GM18520 (cell line): Measurements from ENCODE around the gene ZSWIM6.
A peak's percentile ranks its signal among the peaks of the same experiment; 100 is the strongest.

Source experiments
- ATAC-seq: cut with Tn5 transposase; IDR thresholded peaks from one replicate; pipeline ENCODE4 v1.9.1; 2021; ENCODE audit not compliant: unreplicated experiment

Gene ZSWIM6

DNA sequence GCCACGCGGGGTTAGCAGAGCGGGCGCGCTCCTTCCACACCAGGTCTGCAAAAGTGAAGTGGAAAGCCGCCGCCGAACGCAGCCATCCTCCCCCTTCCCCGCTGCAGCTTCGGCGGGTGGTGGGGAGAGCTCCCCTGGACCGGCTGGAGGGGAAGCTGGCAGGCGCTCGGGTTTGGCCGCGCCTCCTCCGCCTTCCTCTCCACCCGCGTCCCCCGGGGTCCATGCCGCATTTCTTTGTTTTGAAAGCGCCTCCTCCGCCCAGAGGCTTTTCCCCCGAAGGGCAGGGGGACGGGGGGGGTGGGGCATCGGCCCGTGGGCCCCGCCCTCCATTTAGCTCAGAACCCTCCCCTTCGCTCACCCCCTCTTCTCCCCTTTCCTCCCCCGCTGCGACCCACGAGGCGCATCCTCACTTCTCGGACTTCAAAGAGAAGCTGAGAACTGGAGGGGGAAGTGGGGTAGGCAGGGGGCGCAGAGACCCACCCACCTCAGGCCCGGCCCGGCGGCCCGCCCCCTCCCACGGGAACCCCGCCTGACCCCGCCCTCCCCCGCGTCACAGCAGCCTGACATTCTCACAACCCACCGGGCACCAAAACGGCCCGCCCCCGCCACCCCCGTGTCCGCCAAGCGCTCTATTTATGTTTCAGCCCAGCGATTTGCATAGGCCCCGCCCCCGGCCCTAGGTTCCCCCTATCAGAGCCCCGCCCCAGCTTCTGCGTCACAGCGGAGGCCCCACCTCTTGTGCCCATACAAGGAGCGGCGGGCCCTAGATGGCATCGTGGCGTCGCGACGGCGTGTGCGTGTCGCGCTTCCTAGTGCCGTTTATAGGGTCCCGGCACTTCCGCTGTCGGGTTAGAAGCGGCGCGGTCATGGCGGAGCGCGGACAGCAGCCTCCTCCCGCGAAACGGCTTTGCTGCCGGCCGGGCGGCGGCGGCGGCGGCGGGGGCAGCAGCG, at the start of gene ZSWIM6:
TSS of gene ZSWIM6 (plus strand) at position 852 of the 951 bp plus-strand sequence. CDS start at position 867, 15 bp downstream.
- peak; percentile 44 for ATAC-seq

DNA sequence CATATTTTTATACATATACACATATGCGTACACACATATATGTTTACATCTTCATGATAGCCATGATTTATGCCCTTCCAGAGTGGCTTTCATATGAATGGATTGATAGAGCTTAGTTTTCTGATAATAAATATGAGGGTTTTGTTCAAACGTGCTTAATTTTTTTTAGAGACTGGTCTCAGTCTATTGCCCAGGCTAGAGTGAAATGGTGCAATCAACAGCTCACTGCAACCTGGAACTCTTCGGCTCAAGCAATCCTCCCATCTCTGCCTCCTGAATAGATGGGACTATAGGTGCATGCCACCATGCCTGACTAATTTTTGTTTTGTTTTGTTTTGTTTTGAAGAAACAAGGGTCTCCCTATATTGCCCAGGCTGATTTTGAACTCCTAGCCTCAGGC, 48.6 kb upstream of the ZSWIM6 start:
- ATAC-seq, result no peak

DNA sequence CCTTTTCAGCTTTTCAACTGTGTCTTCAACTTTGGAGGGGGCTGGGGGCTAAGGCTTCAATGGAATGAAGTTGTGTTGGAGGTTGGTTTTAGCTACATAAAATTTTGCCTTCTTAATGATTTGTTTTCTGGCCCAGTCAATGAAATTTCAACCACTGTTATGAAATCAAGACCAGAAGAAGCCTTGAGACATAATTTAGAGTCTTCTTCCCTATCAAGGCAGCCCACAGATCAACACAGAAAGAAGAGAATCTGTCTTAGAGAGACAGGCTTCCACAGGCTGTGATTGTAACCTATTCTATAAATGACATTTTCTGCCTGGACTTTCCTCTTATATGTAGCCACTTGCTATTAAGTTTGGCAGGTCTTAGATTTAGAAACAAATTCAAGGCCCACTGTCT, 46.5 kb upstream of the ZSWIM6 start:
- ATAC-seq, result no peak

DNA sequence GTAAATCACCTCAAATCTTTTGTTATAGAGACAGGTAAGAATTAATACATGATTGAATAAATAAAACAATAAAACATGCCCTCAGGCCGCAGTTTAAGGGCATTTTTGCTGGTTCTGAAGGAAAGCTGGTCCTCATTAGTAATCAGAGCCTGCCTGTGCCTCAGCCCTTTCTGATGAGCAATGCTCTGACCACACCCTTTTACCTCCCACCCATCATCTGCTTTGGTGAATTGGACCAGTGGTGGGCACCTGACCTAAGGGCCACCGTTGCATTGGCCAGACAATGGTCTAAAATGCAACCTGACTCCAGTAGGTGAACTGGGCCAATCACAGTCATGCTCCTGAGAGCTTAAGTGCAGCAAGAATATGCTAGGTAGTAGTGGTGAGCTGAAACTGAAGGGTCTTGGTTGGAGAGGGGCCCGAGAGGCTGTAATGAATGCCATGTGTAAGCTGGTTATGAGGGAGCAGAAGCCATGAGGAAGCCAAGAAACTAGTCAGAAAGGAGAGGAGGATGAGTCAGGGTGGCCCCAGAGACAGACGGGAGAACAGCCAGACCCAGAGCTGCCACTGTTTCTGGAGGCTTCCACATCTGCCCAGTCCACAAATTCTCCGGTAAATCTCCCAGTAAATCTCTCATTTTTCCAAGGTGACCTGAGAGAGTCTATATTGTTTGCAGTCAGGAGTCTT, 45.5 kb upstream of the ZSWIM6 start:
- no peak for ATAC-seq

DNA sequence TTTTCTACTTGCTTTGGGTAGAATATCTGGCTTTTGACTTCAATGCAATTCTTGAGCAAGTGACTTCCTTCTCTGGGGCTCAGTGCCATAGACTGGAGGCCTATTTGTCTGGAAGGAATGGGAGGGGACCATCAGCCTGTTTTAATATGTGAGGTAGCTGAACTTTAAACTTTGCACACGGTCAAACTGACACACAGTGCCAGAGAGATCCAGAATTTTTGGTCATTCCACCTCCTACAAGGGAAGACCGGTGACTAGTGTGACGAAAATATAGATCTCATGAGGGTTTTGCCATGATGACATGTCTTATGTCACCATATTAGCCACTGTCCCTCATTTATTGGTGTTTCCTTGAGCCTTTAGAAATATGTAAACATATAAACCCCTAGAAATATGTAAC, 44.6 kb upstream of the ZSWIM6 start:
- ATAC-seq, result no peak

DNA sequence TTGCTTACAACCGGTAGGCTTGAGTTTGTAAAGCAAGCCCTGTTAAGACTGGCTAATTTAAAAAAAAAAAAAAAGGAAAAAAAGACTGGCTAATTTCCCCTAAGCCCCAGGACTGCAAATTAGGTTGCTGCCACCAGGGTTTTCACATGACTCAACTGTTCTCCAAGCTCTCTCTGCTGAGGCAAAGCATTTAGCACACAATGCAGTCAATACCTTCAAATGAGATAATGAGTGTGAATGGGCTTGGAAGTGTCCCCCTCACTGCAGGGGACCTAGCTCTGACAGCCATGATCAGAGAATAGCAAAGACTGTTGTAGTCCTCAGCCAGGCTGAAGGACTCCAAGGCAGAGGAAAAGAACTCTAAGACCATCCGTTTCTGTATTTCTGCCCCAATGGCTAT, 42.8 kb upstream of the ZSWIM6 start:
- ATAC-seq, result no peak

DNA sequence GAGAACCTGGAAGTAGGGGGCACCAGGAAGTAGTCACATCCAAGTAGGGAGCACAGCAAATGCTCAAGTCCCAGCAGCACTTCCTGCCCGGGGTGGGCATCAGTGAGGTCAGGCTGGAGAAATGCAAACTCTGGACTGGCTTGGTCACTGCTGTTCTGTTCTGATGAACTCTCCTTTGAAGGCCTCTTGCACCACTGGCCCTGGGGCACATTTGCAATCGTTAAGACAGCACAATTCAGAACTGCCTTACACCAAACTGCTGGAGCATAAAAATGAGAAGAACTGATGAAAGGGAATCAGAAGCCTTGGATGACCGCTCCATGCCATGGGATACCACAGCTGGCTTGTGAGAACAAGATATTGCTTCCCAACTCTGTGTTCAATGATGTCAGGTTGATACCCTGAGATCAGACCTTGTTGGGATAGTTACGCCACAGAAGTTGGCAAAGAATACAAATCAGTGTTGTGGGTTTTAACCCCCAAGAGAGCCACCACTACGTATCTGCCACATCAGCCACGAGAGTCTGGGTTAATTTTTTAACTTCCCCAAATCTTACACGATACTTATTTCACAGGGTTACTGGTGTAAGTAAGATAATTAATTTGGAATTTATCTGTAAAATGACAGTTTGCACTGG, 42.3 kb upstream of the ZSWIM6 start:
- ATAC-seq, result no peak

DNA sequence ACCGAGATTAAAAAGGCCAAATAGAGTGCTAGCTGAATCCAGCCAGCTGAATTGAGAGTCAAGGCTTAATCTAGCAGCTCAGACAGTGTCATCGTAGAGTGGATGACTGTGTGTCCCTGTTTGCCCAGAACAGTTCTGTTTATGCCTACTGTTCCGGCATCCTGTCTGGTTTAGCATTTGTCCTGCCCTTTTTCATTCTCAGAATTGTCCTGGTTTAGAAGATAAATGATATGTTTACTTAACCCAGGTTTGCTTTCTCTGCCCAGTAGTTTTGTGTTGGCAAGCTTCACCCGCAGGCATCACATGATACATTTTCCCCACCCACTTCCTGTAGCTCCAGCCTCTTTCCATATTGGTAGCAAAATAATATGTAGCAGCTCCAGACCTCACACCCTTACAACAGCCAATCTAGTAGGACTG, 41.3 kb upstream of the ZSWIM6 start:
- ATAC-seq, result no peak

DNA sequence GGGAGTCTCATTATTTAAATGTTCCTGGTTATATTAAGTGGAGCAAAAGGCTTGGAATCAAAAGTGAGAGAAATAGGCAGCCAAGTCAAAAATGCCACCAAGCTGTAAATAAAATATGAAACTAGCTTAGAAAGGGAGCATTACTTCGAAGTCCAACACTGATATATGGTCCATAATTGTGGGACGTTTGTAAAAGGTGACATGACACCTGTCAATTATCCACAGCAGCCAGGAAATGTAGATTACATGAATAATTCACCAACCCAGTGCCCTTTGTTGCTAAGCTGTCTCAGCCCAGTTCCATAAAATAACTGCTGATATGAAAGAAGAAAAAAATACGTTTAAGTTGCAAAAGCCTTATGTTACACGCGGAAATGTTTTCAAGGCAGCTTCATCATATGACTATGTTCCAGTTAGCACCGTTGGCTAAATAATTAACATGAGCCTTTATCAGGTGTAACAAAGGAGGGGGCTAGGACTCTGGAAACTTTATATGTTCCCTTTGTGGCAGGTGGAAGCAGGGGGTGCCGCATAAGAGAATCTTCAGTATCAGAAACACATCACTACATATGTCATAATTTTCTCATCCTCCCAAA, 39.9 kb upstream of the ZSWIM6 start:
- no peak for ATAC-seq

DNA sequence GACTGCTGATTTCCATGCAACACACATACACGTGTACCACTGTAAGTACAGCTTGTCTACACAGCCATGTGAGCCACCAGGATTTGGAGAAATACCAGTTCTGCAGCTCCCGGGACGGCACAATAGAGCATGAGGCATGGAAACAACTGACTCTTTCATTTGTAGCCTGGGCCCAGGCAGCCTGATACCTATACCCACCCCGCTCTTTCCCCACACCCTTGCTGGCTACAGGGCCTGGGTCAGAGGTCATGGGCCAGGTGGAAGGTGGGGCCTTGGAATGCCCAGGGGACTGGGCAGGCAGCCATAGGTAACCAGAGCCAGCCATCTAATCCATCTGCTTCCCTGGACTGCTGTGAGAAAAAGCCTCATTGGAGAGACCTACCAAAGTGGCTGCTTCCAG, 39.0 kb upstream of the ZSWIM6 start:
- ATAC-seq, result no peak

DNA sequence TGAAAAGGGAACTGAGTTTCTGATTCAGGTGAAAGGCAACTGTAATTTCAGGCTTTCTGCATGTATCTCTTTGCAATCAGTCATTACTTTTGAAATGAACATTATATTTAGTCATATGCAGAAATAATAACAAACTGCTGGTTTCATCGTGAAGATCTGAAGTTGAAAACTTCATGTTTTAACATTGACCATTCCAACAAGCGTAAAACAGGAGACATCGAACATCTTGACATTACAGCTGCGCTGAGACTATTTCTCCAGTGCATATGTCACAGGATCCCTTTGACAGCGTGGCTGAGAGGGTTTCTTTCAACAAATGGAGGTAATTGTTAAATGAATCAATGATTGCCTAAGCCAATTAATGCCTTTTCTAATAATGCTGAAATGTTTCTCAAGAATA, 38.2 kb upstream of the ZSWIM6 start:
- ATAC-seq, result no peak

DNA sequence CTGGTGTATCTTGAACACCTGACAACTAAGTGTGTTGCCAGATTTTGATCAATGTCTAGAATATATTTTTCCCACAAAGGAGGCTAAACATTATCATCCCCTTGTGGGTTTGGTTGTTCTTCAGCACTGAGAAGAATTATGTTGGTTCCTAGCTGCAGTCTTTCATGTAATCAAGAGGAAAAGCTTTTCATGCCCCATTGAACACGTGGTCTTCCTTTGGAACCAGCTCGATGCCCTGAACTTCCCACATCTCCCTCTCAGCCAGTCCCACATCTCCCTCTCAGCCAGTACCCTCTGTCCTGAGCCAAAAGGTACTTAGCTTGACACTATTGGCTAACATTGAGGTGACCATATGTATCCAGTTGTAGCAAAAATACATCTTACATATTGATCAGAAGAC, 36.7 kb upstream of the ZSWIM6 start:
- no peak for ATAC-seq

DNA sequence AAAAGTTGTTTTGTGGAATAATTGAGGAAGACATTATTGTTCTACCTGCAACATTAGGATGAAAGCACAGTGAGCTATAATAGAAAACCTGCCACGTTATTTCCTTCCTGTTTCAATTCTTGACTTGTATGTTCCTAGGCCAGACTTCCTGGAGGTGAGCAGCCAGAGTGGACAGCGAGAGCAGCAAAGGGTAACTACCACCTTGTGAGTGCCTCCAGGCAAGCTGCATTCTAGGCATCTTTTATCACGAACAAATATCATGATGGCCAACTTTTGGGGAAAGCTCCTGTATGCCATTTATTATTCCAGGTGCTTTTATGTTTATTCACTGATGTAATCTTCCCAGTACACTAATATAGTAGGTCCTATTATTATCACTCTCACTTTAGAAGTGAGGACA, 34.0 kb upstream of the ZSWIM6 start:
- ATAC-seq, result no peak

DNA sequence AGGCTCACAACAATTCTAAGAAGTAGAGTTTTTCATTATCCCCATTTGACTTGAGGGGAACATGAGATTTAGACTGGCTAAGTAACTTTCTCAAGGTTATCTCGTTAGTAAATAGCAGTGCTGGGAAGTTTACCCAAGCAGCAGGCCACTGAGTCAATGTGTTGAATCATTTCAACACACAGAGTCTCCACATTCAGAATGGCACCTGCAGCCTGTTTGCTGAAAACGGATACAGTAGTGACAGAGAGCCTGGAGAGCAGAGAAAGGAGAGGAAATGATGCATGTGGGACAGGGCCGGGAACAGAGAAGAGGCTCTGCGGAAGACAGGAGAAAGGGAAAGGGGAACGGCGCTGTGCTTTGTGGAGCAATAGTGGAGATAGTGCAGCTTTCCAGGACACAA, 33.5 kb upstream of the ZSWIM6 start:
- ATAC-seq, result no peak

DNA sequence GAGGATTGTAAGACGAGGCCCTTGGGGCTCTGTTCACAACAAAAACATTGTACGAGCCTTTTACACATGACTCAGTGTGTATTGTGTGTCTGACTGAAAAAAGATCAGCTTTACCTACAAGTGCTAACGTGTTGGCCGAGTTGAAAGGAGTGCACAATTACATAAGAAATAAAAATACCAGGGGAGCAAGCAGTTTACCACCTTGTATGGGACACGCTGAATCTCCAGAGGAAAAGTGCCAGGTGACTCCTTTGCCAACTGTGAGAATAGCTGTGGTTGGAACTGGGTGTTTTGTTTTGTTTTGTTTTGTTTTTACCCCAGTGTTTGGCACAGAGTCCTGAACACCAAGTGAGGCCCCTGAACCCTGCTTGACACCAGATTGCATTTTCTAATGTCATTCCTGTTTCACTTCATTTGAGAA, 32.8 kb upstream of the ZSWIM6 start:
- no peak for ATAC-seq

DNA sequence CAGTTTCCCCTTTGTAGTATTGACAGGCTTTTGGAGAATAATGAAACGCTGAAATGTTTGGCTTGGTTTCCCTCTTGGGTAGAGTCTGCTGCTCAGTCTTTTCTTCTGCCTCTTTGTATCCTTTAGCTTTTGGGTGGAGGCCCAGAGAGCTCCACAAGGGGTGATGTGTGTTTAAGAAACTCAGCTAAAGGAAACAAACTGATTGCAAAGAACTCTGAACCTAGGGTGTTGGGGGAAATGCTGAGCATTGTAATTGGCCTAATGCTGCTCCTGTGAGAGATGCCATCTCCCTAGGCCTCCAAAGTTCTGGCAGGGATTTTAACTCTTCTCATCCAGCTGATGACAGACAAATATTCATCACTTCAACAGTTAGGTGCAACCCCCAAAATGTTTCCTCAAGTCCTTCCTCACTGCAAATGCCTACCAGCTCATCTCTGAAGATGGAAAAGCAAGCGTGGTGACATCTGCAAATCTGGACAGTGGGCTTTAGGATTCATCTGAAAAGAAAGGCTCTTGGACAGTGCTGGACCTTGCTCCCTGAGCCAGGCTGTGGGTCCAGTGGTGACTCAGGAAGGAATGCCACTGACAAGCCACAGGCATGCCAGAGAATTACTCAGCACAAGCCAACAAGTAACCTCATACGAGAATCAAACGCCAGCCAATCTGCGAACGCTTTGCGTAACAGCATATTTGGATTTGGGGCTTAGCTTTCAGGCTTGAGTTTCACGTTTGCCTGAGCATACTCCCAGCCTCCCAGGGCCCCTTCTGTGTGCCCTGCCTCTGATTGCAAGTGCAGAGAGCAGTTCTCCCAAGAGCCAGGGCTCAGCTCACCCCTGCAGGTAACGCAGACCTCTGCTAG, 30.5 kb upstream of the ZSWIM6 start:
- no peak for ATAC-seq

DNA sequence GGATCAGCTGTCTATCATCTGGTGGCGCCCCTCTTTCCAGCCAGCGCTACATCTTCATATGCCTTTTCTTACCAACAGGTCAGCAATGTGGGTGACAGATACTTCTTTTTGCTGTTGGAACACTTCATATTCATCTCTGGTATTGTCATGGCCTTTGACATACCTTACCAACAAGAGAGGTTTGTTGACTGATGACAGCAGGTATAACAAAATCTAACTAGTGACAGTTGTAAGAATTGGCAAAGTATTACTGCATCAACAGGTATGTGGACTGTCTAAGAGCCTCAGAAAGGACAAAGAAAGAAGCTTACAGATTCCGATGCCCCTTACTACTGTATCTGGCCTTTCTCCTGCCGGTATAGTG, 29.9 kb upstream of the ZSWIM6 start:
- ATAC-seq, result no peak

DNA sequence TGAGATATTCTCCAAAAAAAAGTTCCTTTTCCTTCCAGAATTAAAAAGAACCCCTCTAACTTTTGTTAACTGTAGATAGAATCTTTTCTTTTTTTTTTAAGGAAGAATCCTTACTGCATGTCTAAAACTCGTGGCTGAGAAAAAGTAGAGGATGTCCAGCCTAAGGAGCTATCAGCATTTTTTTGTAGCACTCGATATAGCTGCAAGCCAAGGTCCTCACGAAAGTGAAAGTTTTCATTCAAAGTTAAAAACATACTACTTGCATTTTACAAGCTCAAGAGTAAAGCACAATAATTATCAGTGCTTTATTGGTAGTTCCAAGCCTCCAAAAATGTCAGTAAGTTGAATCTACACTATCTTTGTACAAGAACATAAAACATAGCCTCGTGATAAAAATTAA, 28.7 kb upstream of the ZSWIM6 start:
- ATAC-seq, result no peak

DNA sequence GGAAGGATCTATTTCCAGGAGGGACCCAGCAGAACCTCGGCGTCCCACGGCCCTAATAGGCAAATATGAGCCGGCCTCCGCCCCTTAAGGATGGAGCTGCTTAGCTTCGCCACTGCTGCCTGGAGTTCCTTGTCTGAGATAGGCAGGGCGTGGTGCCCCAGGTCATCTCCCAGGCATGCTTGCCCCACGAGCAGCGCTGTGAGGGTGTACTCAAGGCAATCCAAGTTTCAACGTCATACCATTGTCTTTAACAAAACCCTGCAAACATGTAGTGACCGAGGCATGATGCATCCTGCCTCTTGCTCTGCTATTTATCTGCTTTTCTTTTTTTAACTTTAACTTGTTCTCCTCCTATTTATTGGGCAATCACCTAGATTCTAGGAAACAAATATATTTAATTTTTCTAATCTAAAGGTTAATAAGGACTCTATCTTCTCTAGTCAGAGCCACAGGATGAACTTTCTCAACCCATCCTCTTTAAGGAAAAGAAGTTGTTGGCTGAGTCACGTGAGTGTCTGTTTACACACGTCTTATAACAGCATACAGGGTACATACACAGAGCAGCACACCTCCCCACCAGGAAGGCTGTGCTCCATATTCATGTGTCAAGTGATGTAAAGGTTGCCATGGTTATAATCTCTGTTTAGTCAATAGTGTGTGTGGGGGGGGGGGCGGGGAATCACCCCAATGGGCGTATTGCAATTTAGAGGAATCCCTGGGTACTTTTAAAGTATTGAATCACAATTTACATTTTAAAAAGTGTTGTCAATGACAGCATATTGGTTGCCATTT, 27.3 kb upstream of the ZSWIM6 start:
- ATAC-seq, result no peak
